HepG2 (cell line): ENCODE results near the gene ZBTB8OS. TPM values are rescaled to one million over a fixed set of nuclear protein-coding genes. Genes with fewer than 3 reads are reported as not detected.

ENCODE experiments used
- ATF2 ChIP-seq: sonication (generic); formaldehyde crosslinking; IDR thresholded peaks from 2 replicates; pipeline ENCODE4 v1.4.0; 2020; ENCODE audit warnings: missing genetic modification reagents
- HMG20B ChIP-seq: conservative IDR thresholded peaks from 2 replicates; pipeline ENCODE4 v1.6.1; 2016; ENCODE audit warnings: missing genetic modification reagents, missing compliant biosample characterization
- HOXA7 ChIP-seq: sonication (generic); formaldehyde crosslinking; IDR thresholded peaks from 2 replicates; pipeline ENCODE4 v1.8.1; 2022; ENCODE audit warnings: mild to moderate bottlenecking, missing genetic modification reagents, moderate library complexity
- JUN ChIP-seq: sonication (generic); formaldehyde crosslinking; IDR thresholded peaks from 2 replicates; pipeline ENCODE4 v1.4.0; 2020; ENCODE audit warnings: mild to moderate bottlenecking, missing genetic modification reagents
- KMT2A ChIP-seq: sonication (generic); formaldehyde crosslinking; IDR thresholded peaks from 2 replicates; pipeline ENCODE4 v1.4.0; 2020; ENCODE audit warnings: missing genetic modification reagents
- NR2C2 ChIP-seq: sonication (generic); formaldehyde crosslinking; IDR thresholded peaks from 2 replicates; pipeline ENCODE4 v1.4.0; 2020; ENCODE audit warnings: missing genetic modification reagents, mild to moderate bottlenecking, moderate library complexity, borderline replicate concordance
- RNF219 ChIP-seq: sonication (generic); formaldehyde crosslinking; IDR thresholded peaks from 2 replicates; pipeline ENCODE4 v1.5.0; 2020; ENCODE audit warnings: mild to moderate bottlenecking, missing genetic modification reagents
- SNAI1 ChIP-seq: sonication (generic); formaldehyde crosslinking; IDR thresholded peaks from 2 replicates; pipeline ENCODE4 v1.5.0; 2020; ENCODE audit warnings: mild to moderate bottlenecking, missing genetic modification reagents, borderline replicate concordance
- ZBTB40 ChIP-seq, 2 experiments: fragments of 450-650 bp in 1 of 2; sonication (generic) in 1 of 2; formaldehyde crosslinking in 1 of 2; IDR thresholded peaks; 2 replicates each; pipeline versions ENCODE4 v1.6.1 to v1.8.0; 2016 to 2022; ENCODE audit warnings: antibody characterized with exemption in 1 of 2, mild to moderate bottlenecking in 1 of 2, missing genetic modification reagents in 1 of 2
- ZHX1 ChIP-seq: sonication (generic); formaldehyde crosslinking; IDR thresholded peaks from 2 replicates; pipeline ENCODE4 v1.8.1; 2022; ENCODE audit warnings: low read depth, mild to moderate bottlenecking, missing genetic modification reagents
- ZNF205 ChIP-seq: IDR thresholded peaks from 2 replicates; pipeline ENCODE4 v1.6.1; 2018; ENCODE audit warnings: missing biosample characterization, missing genetic modification reagents
- ZNF253 ChIP-seq: sonication (generic); formaldehyde crosslinking; IDR thresholded peaks from 2 replicates; pipeline ENCODE4 v1.8.0; 2022; ENCODE audit warnings: mild to moderate bottlenecking, missing genetic modification reagents, borderline replicate concordance
- ZNF3 ChIP-seq: IDR thresholded peaks from 2 replicates; pipeline ENCODE4 v1.7.0; 2017; ENCODE audit warnings: inconsistent platforms
- polyA plus RNA-seq, 8 experiments: library from polyadenylated mRNA; depleted of rRNA in 3 of 8; stranded (reverse) in 7 of 8; unstranded in 1 of 8; fragments of >200 nt; fragmentation: Illumina TruSeq in 4 of 8; extraction: Trizol in 4 of 8; gene quantifications; 2 replicates each; pipeline versions ENCODE4 v1.2.1 to v1.2.3, GENCODE V29; 2011 to 2016; ENCODE audit warnings: low read depth in 4 of 8, missing spikeins in 1 of 8, mixed read lengths in 1 of 8; ENCODE audit not compliant: insufficient read depth in 1 of 8
- total RNA-seq, 5 experiments: library from RNA; depleted of rRNA; stranded (reverse); fragments of >200 nt; fragmentation: Illumina TruSeq; extraction: Trizol; gene quantifications; 2 replicates each; pipeline ENCODE4 v1.2.3, GENCODE V29; 2016; ENCODE audit warnings: low read depth in 1 of 5

ZBTB8OS gene
- total and polyA plus RNA-seq, 2 of the 13 experiments (the other 11 are each of a cell fraction or from before 2014, with no cell fraction given) = 57.7 to 84.8 TPM

- no peak for TF ChIP-seq JUN (CRISPR knock-in tag)
- TF ChIP-seq NR2C2 (CRISPR knock-in tag) = peak; percentile 93
- TF ChIP-seq HOXA7 (CRISPR knock-in tag) = no peak
- peak; percentile 39; the same call in 1 of the 2 replicates for TF ChIP-seq ATF2
- no peak for TF ChIP-seq RNF219 (CRISPR knock-in tag)
- no peak for TF ChIP-seq ZNF3 (CRISPR knock-in tag)
- no peak; the same call in 1 of the 2 replicates for TF ChIP-seq KMT2A (CRISPR knock-in tag)
- no peak for TF ChIP-seq ZBTB40 (IDR thresholded peaks at IDR 0.05)
- TF ChIP-seq ZBTB40 (CRISPR knock-in tag; IDR thresholded peaks at IDR 0.05) = 0 out of 2 replicates have a peak, but pooled peaks have one; percentile 16
- 0 out of 2 replicates have a peak, but pooled peaks have one; percentile 26 for TF ChIP-seq ZNF253 (CRISPR knock-in tag)
- TF ChIP-seq HMG20B (CRISPR knock-in tag) = no peak
- no peak for TF ChIP-seq SNAI1 (CRISPR knock-in tag)
- no peak for TF ChIP-seq ZHX1 (CRISPR knock-in tag)
- TF ChIP-seq ZNF205 = no peak
These were observed 38.0 kb downstream of the ZBTB8OS start (continued) for GRCh38 chr1:32612189-32612881.
